Lower leg skin (tissue), 4 donors: ENCODE measurements around the gene TMEM37. TPM values are rescaled to one million over a fixed set of nuclear protein-coding genes. Genes with fewer than 3 reads are reported as not detected.
A peak's percentile ranks its signal among the peaks of the same experiment; 100 is the strongest.

Source experiments
- DNase-seq, 2 donors: peaks; one replicate each; pipeline ENCODE4 v3.0.0-alpha.2; 2019; ENCODE audit warnings: low spot score in 2 of 2
- H3K4me3 ChIP-seq: fragments of 200-600 bp; sonication (generic); 2 replicates; pipeline ENCODE4 v1.5.1; 2017; ENCODE audit warnings: mild to moderate bottlenecking, low read depth; ENCODE audit not compliant: poor library complexity, severe bottlenecking
- CTCF ChIP-seq, 3 donors: fragments of 450-650 bp; IDR thresholded peaks; one replicate each; pipeline ENCODE4 v1.5.1; 2016; ENCODE audit warnings: antibody characterized with exemption in 3 of 3, mild to moderate bottlenecking in 3 of 3, moderate library complexity in 2 of 3
- POLR2A ChIP-seq, 2 donors: fragments of 450-650 bp; IDR thresholded peaks; one replicate each; pipeline ENCODE4 v1.6.1; 2016 to 2017; ENCODE audit warnings: antibody characterized with exemption in 2 of 2, mild to moderate bottlenecking in 1 of 2, moderate library complexity in 1 of 2
- WGBS, 2 donors: methylation state at CpG; one replicate each; pipeline ENCODE4 v1.1.5; 2018; 5-methylcytosine and 5-hydroxymethylcytosine counted together
- intact Hi-C: fragments of 100-400 bp; cut with DNase I; formaldehyde crosslinking; loops from one replicate; pipeline ENCODE4 v1.15.0; 2023; ENCODE audit warnings: low total_unique reads
- total RNA-seq, 4 donors: library from RNA; depleted of rRNA; stranded (reverse); fragments of >200 nt; gene quantifications; one replicate each; pipeline ENCODE4 v1.1.0, GENCODE V29; 2016

Gene TMEM37
- total RNA-seq, 4 donors from 2014 or later = 2.8 to 8.7 (median 6.8) TPM

- WGBS, 2 donors = 88 to 93% methylated on average over 10 of the region's 10 CpGs
- no peak for TF ChIP-seq CTCF (IDR thresholded peaks at IDR 0.05)
- no peak for TF ChIP-seq POLR2A (IDR thresholded peaks at IDR 0.05)
- intact Hi-C loops = no loop called here
- no peak overlapping the region for H3K4me3 ChIP-seq
- DNase-seq = peak in 1 of 2 donors; percentile 78
Measured at GRCh38 chr2:119424284-119425118, 7.2 kb upstream of the TMEM37 start.

- intact Hi-C loops = no loop called here
- TF ChIP-seq CTCF (IDR thresholded peaks at IDR 0.05) (no peak), POLR2A (IDR thresholded peaks at IDR 0.05) (no peak)
- no peak for DNase-seq
- WGBS, 2 donors = 95 to 97% methylated on average over 1 of the region's 1 CpG
- no peak overlapping the region for H3K4me3 ChIP-seq
Measured at GRCh38 chr2:119425119-119425405, 6.6 kb upstream of the TMEM37 start.

- intact Hi-C loops = no loop called here
- peak in 1 of 2 donors; percentile 40 for DNase-seq
- WGBS, 2 donors = 72 to 89% methylated on average over 7 of the region's 7 CpGs
- no peak overlapping the region for H3K4me3 ChIP-seq
- TF ChIP-seq CTCF (IDR thresholded peaks at IDR 0.05) = peak in 1 of 3 donors; percentile 93
- TF ChIP-seq POLR2A (IDR thresholded peaks at IDR 0.05) = no peak
Measured at GRCh38 chr2:119425620-119426395, 5.8 kb upstream of the TMEM37 start.

- TF ChIP-seq CTCF (IDR thresholded peaks at IDR 0.05) (no peak), POLR2A (IDR thresholded peaks at IDR 0.05) (no peak)
- 70 to 71% methylated on average over 5 of the region's 5 CpGs for whole genome bisulfite sequencing, 2 donors
- intact Hi-C loops = no loop called here
- H3K4me3 ChIP-seq = no peak overlapping the region
- peak in 1 of 2 donors; percentile 59 for DNase-seq
Measured at GRCh38 chr2:119426396-119426675, 5.3 kb upstream of the TMEM37 start.

GRCh38 chr2:119426801-119427395 lies 4.8 kb upstream of the TMEM37 start:
- DNase-seq = peak; percentile 78 to 94
- WGBS, 2 donors = 39 to 47% methylated on average over 12 of the region's 12 CpGs
- TF ChIP-seq POLR2A (IDR thresholded peaks at IDR 0.05) (no peak), CTCF (IDR thresholded peaks at IDR 0.05) (no peak)
- H3K4me3 ChIP-seq = no peak overlapping the region
- intact Hi-C loops = no loop called here
